D721Med (cell line): ENCODE data around the gene TMEM54.

Experiments
- DNase-seq: peaks from one replicate; pipeline ENCODE4 v3.0.0; 2011; ENCODE audit warnings: low spot score; ENCODE audit not compliant: insufficient read length
- FAIRE-seq: peaks from 2 replicates; lab custom pipeline; 2011; peaks lifted over from hg19 to GRCh38; lab: Jason Lieb, UNC
- TF ChIP-seq, protein P1 (sequence below): IDR thresholded peaks from 2 replicates; pipeline ENCODE4 v1.5.1; 2012; ENCODE audit warnings: mild to moderate bottlenecking, control low read depth; ENCODE audit not compliant: insufficient read depth; ENCODE audit errors: missing control alignments

TMEM54 gene

DNA sequence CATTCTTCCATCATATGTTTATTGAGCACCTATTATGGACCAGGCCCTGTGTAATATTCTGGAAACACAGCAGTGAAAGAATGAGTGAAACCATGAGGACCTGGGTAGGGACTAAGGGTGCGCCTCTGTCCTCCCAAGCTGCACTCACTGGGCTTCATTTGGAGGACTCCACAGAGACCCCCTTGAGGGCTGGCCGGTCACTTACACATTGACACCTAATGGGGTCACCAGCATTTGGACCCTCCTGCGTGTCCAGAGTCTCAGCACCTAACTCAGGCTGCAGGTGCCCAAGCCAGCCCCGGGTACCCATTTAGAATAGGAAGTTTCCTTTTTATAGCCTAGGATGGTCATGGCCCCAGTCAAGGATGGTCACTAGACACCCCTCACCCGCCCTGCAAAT is 27.7 kb downstream of the TMEM54 start:
- FAIRE-seq (no peak), DNase-seq (no peak)
- TF ChIP-seq, protein P1, sequence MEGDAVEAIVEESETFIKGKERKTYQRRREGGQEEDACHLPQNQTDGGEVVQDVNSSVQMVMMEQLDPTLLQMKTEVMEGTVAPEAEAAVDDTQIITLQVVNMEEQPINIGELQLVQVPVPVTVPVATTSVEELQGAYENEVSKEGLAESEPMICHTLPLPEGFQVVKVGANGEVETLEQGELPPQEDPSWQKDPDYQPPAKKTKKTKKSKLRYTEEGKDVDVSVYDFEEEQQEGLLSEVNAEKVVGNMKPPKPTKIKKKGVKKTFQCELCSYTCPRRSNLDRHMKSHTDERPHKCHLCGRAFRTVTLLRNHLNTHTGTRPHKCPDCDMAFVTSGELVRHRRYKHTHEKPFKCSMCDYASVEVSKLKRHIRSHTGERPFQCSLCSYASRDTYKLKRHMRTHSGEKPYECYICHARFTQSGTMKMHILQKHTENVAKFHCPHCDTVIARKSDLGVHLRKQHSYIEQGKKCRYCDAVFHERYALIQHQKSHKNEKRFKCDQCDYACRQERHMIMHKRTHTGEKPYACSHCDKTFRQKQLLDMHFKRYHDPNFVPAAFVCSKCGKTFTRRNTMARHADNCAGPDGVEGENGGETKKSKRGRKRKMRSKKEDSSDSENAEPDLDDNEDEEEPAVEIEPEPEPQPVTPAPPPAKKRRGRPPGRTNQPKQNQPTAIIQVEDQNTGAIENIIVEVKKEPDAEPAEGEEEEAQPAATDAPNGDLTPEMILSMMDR: no peak

- FAIRE-seq (no peak), DNase-seq (no peak)
- TF ChIP-seq, protein P1: no peak
These were observed 29.1 kb downstream of the TMEM54 start for GRCh38 chr1:32872192-32872460.

DNA sequence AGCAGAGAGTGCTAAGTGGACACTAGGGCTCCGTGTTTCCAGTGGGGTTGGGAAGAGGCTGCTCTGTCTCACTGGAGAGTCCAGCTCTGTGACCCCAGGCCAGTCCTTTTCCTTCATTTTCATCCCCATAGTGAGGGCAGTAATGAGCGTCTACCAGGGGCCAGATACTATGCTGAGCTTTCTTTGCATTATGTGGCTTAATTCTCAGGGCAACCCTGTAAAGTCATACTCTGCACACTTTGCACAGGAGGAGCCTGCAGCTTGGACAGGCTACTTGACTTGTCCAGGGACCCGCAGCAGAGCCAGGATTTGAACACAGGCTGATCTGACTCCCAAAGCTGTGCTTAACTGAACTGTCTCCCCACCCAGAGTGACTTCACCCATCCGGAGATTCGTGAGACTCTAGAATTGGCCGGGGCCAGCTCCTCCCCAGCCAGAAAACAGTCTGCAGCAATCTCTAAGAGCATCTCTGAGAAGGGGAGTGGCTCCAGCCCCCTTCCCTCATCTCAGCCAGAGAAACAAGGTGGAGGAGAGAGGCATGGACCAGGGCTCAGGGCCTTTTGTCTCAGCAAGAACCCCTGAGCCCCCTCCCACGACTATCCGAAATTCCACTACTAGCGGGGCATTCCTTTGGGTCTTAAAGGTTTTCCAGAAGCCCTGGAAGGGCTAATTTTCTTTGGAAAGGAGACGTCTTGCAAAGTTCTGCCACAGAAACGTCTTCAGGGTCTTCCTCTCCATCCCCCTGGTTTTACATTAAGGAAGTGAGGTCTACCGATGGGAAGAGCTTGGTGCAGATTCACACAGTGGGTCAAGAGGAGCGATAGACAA is 29.6 kb downstream of the TMEM54 start:
- TF ChIP-seq, protein P1: no peak

GRCh38 chr1:32870615-32871363 is 30.4 kb downstream of the TMEM54 start, which contains the start of gene FNDC5:
Gene FNDC5, minus strand, starts transcription at chr1:32870912.
- TF ChIP-seq, protein P1: no peak
- FAIRE-seq (no peak), DNase-seq (no peak)

More for the DNA sequence above, 29.6 kb downstream of the TMEM54 start:
- DNase-seq (no peak), FAIRE-seq (no peak)

- no peak for DNase-seq
- no peak for FAIRE-seq
- TF ChIP-seq, protein P1: no peak
These were observed 31.1 kb downstream of the TMEM54 start for GRCh38 chr1:32869923-32870614.

GRCh38 chr1:32868806-32869455 is 32.3 kb downstream of the TMEM54 start:
- FAIRE-seq: no peak
- TF ChIP-seq, protein P1: no peak

More at GRCh38 chr1:32868806-32869455, 32.3 kb downstream of the TMEM54 start:
- no peak for DNase-seq
